Activated CD4-positive, alpha-beta memory T cell treated with anti-CD3 and anti-CD28 coated beads, Interleukin-2, amount 10 ng/mL, durations not matched to agents 7 days and 5 days (primary cell): Measurements from ENCODE around the gene C16orf92. TPM values are rescaled to one million over a fixed set of nuclear protein-coding genes. Genes with fewer than 3 reads are reported as not detected.

Source experiments
- CTCF ChIA-PET: fragments of 350-600 bp; sonication (Branson Sonifier 250); formaldehyde crosslinking; loops from one replicate; lab custom pipeline; 2021; ENCODE audit warnings: antibody characterized with exemption, inconsistent platforms; lab: Charles Lee
- POLR2A ChIA-PET: fragments of 350-600 bp; sonication (Branson Sonifier 250); formaldehyde crosslinking; loops from one replicate; lab custom pipeline; 2021; ENCODE audit warnings: antibody characterized with exemption; lab: Charles Lee
- DNase-seq: peaks from one replicate; pipeline ENCODE4 v3.0.0-alpha.2; 2020
- H3K27ac Mint-ChIP-seq: one replicate; pipeline ENCODE4 v1.8.0; 2021; ENCODE audit warnings: mild to moderate bottlenecking, mixed read lengths
- H3K27me3 Mint-ChIP-seq: one replicate; pipeline ENCODE4 v1.8.0; 2021; ENCODE audit warnings: mixed read lengths
- H3K36me3 Mint-ChIP-seq: one replicate; pipeline ENCODE4 v1.8.0; 2021; ENCODE audit warnings: low read depth, mixed read lengths
- H3K4me1 Mint-ChIP-seq: one replicate; pipeline ENCODE4 v1.8.0; 2021; ENCODE audit warnings: mixed read lengths
- H3K4me3 Mint-ChIP-seq: one replicate; pipeline ENCODE4 v1.8.0; 2021; ENCODE audit warnings: mild to moderate bottlenecking, mixed read lengths
- H3K9me3 Mint-ChIP-seq: one replicate; pipeline ENCODE4 v1.8.0; 2021; ENCODE audit warnings: mixed read lengths
- total RNA-seq, 2 experiments: library from RNA; stranded (reverse); gene quantifications; one replicate each; pipeline ENCODE4 v1.2.3, GENCODE V29; 2021

Gene C16orf92
- total RNA-seq, 2 experiments from 2014 or later = not detected

GRCh38 chr16:30060836-30061554 lies 38.0 kb downstream of the C16orf92 start:
- no peak overlapping the region for H3K27ac Mint-ChIP-seq
- peaks cover 5% of the 10 kb centered on the region for H3K4me1 Mint-ChIP-seq
- H3K9me3 Mint-ChIP-seq = no peaks in the 10 kb centered on the region
- no peaks in the 10 kb centered on the region for H3K27me3 Mint-ChIP-seq
- ChIA-PET POLR2A (interaction anchor here (1.0 kb wide), 1 partner anchor 8 kb away, joined by 4 read pairs; a partner anchor contains a TSS), CTCF (interaction anchor here (1.3 kb wide), 1 partner anchor 31 kb away, joined by 5 read pairs; no protein-coding TSS in a partner anchor)
- no peak for DNase-seq
- H3K4me3 Mint-ChIP-seq = no peak overlapping the region
- H3K36me3 Mint-ChIP-seq = peaks cover 18% of the 10 kb centered on the region

GRCh38 chr16:30063278-30063892 lies 40.4 kb downstream of the C16orf92 start:
- Mint-ChIP-seq H3K4me1 (peaks cover 19% of the 10 kb centered on the region), H3K27me3 (no peaks in the 10 kb centered on the region), H3K9me3 (no peaks in the 10 kb centered on the region), H3K27ac (peak overlapping the region; percentile 99), H3K36me3 (peaks cover 38% of the 10 kb centered on the region), H3K4me3 (peak overlapping the region; percentile 95)
- no peak for DNase-seq
- POLR2A ChIA-PET = interaction anchor here (0.6 to 5.8 kb wide), 5 partner anchors 9 to 325 kb away, joined by 3 to 111 read pairs (median 3); partner anchors contain the start of genes CORO1A and TBX6
- CTCF ChIA-PET = interaction anchor here (0.7 to 2.5 kb wide), 5 partner anchors 9 to 32 kb away, joined by 3 to 7 read pairs (median 5); partner anchors contain the start of genes TBX6 and TLCD3B

GRCh38 chr16:30063893-30064728 lies 41.1 kb downstream of the C16orf92 start:
- CTCF ChIA-PET = interaction anchor here (0.7 to 5.4 kb wide), 7 partner anchors 8 to 49 kb away, joined by 3 to 40 read pairs (median 5); partner anchors contain the start of genes GDPD3 and TBX6
- peak overlapping the region; percentile 99 for H3K27ac Mint-ChIP-seq
- H3K4me3 Mint-ChIP-seq = peak overlapping the region; percentile 95
- POLR2A ChIA-PET = interaction anchor here (0.7 to 6.0 kb wide), 10 partner anchors 10 to 271 kb away, joined by 3 to 111 read pairs (median 18); partner anchors contain the start of genes CORO1A, HIRIP3, INO80E and PPP4C
- H3K27me3 Mint-ChIP-seq = no peaks in the 10 kb centered on the region
- no peaks in the 10 kb centered on the region for H3K9me3 Mint-ChIP-seq
- peaks cover 46% of the 10 kb centered on the region for H3K36me3 Mint-ChIP-seq
- peak; percentile 75 for DNase-seq
- H3K4me1 Mint-ChIP-seq = peaks cover 27% of the 10 kb centered on the region

GRCh38 chr16:30064729-30065101 lies 41.7 kb downstream of the C16orf92 start:
- H3K36me3 Mint-ChIP-seq = peaks cover 52% of the 10 kb centered on the region
- H3K27me3 Mint-ChIP-seq = no peaks in the 10 kb centered on the region
- DNase-seq = no peak
- peaks cover 33% of the 10 kb centered on the region for H3K4me1 Mint-ChIP-seq
- peak overlapping the region; percentile 95 for H3K4me3 Mint-ChIP-seq
- CTCF ChIA-PET = interaction anchor here (1.2 to 5.4 kb wide), 5 partner anchors 9 to 345 kb away, joined by 3 to 40 read pairs (median 12); partner anchors contain the start of genes GDPD3, PPP4C and TBX6
- H3K9me3 Mint-ChIP-seq = no peaks in the 10 kb centered on the region
- POLR2A ChIA-PET = interaction anchor here (1.0 to 6.0 kb wide), 24 partner anchors 9 to 400 kb away, joined by 3 to 111 read pairs (median 6); partner anchors contain the start of genes C16orf54, CDIPT, CORO1A and HIRIP3
- H3K27ac Mint-ChIP-seq = peak overlapping the region; percentile 99

- Mint-ChIP-seq H3K9me3 (no peaks in the 10 kb centered on the region), H3K27me3 (no peaks in the 10 kb centered on the region), H3K4me1 (peaks cover 36% of the 10 kb centered on the region), H3K4me3 (peak within 1 kb of the TSS; percentile 95), H3K36me3 (peaks cover 58% of the 10 kb centered on the region), H3K27ac (peak within 1 kb of the TSS; percentile 99)
- ChIA-PET POLR2A (interaction anchor here (0.9 to 6.0 kb wide), 36 partner anchors 8 to 545 kb away, joined by 3 to 111 read pairs (median 5); partner anchors contain the start of genes C16orf54, CDIPT, CORO1A and HIRIP3), CTCF (interaction anchor here (0.9 to 5.4 kb wide), 11 partner anchors 10 to 350 kb away, joined by 3 to 40 read pairs (median 5); partner anchors contain the start of genes GDPD3, PAGR1, PPP4C and TBX6)
- DNase-seq = peak; percentile 97
These were observed 42.3 kb downstream of the C16orf92 start, which contains the start of gene ALDOA for GRCh38 chr16:30065102-30065942. Gene ALDOA, plus strand, starts transcription at chr16:30065760. Its CDS starts 1,138 bp downstream, at chr16:30066898.

GRCh38 chr16:30065943-30066760 lies 43.2 kb downstream of the C16orf92 start:
- Mint-ChIP-seq H3K4me1 (peaks cover 39% of the 10 kb centered on the region), H3K27me3 (no peaks in the 10 kb centered on the region), H3K4me3 (peak overlapping the region; percentile 95), H3K36me3 (peaks cover 62% of the 10 kb centered on the region), H3K27ac (peak overlapping the region; percentile 99), H3K9me3 (no peaks in the 10 kb centered on the region)
- CTCF ChIA-PET = interaction anchor here (0.6 to 5.4 kb wide), 11 partner anchors 10 to 351 kb away, joined by 3 to 40 read pairs (median 5); partner anchors contain the start of genes PAGR1, PPP4C and TBX6
- POLR2A ChIA-PET = interaction anchor here (0.8 to 6.0 kb wide), 38 partner anchors 8 to 544 kb away, joined by 3 to 111 read pairs (median 5); partner anchors contain the start of genes C16orf54, CDIPT, CORO1A and HIRIP3
- no peak for DNase-seq

- CTCF ChIA-PET = interaction anchor here (0.6 to 5.4 kb wide), 4 partner anchors 10 to 244 kb away, joined by 4 to 40 read pairs (median 22); partner anchors contain the start of genes PPP4C and TBX6
- Mint-ChIP-seq H3K9me3 (no peaks in the 10 kb centered on the region), H3K4me3 (peak overlapping the region; percentile 95), H3K27ac (peak overlapping the region; percentile 99), H3K4me1 (peaks cover 39% of the 10 kb centered on the region), H3K27me3 (no peaks in the 10 kb centered on the region), H3K36me3 (peaks cover 70% of the 10 kb centered on the region)
- POLR2A ChIA-PET = interaction anchor here (0.8 to 6.0 kb wide), 15 partner anchors 10 to 543 kb away, joined by 3 to 111 read pairs (median 9); partner anchors contain the start of genes CORO1A, HIRIP3, INO80E and PPP4C
- DNase-seq = no peak
These were observed 44.0 kb downstream of the C16orf92 start for GRCh38 chr16:30066761-30067583.

- Mint-ChIP-seq H3K27ac (peak overlapping the region; percentile 99), H3K4me1 (peaks cover 41% of the 10 kb centered on the region), H3K36me3 (peaks cover 73% of the 10 kb centered on the region), H3K27me3 (no peaks in the 10 kb centered on the region), H3K4me3 (peak overlapping the region; percentile 95), H3K9me3 (no peaks in the 10 kb centered on the region)
- ChIA-PET POLR2A (interaction anchor here (1.2 to 6.0 kb wide), 6 partner anchors 9 to 340 kb away, joined by 3 to 111 read pairs (median 73); partner anchors contain the start of genes CORO1A, PPP4C, TBX6 and YPEL3), CTCF (interaction anchor here (4.9 to 5.4 kb wide), 2 partner anchors 12 to 25 kb away, joined by 31 to 40 read pairs; partner anchors contain the start of gene TBX6)
- no peak for DNase-seq
These were observed 44.6 kb downstream of the C16orf92 start for GRCh38 chr16:30067584-30067916.

GRCh38 chr16:30068333-30068732 lies 45.3 kb downstream of the C16orf92 start:
- ChIA-PET POLR2A (interaction anchor here (1.4 to 6.0 kb wide), 3 partner anchors 9 to 115 kb away, joined by 3 to 63 read pairs (median 5); partner anchors contain the start of genes CORO1A and TBX6), CTCF (interaction anchor here (0.7 to 5.4 kb wide), 4 partner anchors 13 to 107 kb away, joined by 4 to 40 read pairs (median 18); partner anchors contain the start of gene TBX6)
- Mint-ChIP-seq H3K36me3 (peaks cover 73% of the 10 kb centered on the region), H3K4me3 (peak overlapping the region; percentile 55), H3K27me3 (no peaks in the 10 kb centered on the region), H3K4me1 (peaks cover 39% of the 10 kb centered on the region), H3K9me3 (no peaks in the 10 kb centered on the region), H3K27ac (peak overlapping the region; percentile 71)
- DNase-seq = no peak
